ENCODE data around the gene UTP4.

Gene UTP4

GRCh38 chr16:69180011-69180338 is 47.5 kb downstream of the UTP4 start:
- no peak for DNase-seq

- DNase-seq = no peak
Observed at GRCh38 chr16:69182730-69183416, 50.4 kb downstream of the UTP4 start.

DNA sequence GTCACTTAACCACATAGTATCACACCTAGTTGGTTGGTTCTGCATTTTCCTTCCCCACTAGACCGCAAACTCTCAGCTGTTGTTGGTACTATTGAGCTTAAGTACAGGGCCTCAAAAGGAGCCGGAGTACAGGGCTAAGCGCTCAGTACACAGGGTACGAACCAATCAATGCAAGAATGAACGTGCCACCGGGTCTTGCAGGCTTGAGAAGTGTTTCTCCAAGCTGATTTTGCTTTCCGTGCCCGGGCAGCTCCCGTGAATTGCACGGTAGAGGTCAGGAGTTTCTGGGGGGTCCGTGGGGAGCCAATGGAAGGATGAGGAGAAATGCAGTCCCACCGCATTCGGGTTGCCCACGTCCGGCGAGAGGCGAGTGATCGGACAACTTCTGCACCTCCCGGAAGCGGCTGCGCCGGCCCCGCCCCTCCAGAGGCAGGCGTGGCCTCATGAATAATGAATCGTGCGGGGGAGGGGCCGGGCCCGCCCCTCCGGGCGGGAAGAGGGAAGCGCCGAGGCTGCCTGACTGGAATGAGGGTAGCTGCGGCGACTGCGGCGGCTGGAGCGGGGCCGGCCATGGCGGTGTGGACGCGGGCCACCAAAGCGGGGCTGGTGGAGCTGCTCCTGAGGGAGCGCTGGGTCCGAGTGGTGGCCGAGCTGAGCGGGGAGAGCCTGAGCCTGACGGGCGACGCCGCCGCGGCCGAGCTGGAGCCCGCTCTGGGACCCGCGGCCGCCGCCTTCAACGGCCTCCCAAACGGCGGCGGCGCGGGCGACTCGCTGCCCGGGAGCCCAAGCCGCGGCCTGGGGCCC is 54.4 kb downstream of the UTP4 start, which contains the start of gene SNTB2:
Gene SNTB2, plus strand, starts transcription at position 523 of the 804 bp plus-strand sequence. Its CDS starts 3 bp downstream, at position 526.
- peak; percentile 53 to 91 for DNase-seq

DNA sequence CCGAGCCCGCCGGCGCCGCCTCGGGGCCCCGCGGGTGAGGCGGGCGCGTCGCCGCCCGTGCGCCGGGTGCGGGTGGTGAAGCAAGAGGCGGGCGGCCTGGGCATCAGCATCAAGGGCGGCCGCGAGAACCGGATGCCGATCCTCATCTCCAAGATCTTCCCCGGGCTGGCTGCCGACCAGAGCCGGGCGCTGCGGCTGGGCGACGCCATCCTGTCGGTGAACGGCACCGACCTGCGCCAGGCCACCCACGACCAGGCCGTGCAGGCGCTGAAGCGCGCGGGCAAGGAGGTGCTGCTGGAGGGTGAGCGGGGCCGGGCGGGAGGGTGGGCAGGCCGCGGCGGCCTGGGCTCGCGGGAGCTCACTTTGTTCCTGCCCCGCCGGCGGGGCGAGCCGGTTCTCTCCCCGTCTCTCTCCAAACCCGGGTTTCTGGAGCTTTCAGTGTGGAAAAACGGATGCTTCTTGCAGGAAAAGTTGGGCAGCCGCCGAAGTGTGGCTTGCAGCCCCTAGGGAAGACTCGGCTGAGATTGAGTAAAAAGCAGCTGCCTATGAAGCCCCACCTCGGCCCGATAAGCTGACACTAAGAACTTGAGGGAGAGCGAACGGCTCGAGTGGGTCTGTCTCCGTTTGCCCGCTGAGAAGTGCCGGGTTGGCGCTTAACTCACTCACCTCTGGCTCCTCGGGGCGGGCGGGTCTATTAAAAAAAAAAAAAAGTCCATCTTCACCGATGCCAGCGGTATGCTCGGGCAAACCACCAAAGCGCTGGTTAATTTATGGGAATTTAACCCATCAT is 55.2 kb downstream of the UTP4 start:
- DNase-seq = peak; percentile 40 to 69

DNA sequence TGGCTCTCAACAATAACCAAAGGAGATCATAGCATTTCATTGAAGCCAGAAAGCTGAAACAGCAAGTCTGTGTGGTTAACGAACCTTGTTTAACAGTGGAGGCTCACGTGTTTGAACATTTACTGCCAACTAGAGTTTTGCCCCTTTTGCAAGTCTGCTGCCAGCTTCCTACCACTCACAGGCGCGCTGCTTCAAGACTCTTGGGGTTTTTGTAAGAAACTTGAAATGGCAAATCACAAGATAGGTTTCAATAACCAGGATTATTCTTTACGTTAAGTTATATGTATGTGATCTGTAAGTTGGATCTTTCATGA is 55.7 kb downstream of the UTP4 start:
- DNase-seq = peak in 1 of 2 experiments; percentile 25

GRCh38 chr16:69188716-69189115 is 56.3 kb downstream of the UTP4 start:
- DNase-seq = no peak

DNA sequence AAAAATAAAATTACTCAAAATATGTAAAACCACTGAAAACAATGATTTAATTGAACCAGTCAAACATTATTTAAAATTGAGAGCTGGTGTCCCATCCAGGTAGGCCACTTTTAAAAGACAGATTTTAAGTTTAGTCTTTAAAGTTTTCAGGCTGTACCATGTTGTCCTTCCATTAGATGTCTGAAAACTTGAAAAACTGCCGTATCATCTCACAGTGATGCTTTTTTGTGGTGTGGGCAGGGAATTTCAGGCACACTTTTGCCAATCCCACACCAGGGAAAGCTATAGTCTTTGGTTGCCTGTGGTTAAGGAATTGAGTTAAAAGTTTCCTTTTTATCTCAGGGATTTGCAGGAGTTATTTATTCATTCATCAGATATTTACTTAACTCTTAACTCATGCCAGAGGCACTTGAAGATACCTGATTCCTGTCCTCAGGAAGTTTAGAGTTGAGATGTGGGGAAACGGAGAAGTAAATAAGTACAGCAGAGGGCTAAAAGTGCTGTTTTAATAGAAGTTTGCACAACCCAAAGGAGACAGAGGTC is 57.7 kb downstream of the UTP4 start:
- no peak for DNase-seq

GRCh38 chr16:69190598-69190997 is 58.1 kb downstream of the UTP4 start:
- no peak for DNase-seq

DNA sequence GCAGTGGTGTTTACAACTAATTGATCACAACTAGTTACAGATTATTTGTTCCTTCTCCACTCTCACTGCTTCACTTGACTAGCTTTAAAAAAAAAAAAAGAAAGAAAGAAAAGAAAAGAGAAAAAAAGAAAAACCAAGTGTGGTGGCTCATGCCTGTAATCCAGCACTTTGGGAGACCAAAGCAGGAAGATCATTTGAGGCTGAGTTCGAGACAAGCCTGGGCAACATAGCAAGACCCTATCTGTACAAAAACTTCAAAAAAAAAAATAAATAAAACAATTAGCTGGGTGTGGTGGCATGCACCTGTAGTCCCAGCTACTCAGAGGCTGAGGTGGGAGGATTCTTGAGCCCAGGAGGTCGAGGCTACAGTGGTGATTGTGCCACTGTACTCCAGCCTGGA is 58.7 kb downstream of the UTP4 start:
- no peak for DNase-seq

DNA sequence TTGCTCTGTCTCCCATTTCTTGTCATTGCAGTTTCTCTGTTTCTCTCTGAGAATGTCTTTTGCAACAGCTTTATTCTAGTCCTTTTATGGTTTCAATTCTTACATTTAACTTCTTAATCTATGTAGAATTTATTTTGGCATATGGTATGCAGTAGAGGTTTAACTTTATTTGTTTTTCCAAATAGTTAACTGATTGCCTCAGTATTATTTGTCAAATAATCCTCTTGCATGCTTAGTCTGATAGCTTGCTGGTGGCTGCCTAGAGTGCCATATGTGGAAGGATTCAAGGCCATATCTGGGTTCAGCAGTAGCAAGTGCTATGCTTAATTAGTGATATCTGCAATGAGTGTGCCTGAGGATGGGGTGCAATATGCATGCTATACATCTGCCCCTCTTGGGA is 61.4 kb downstream of the UTP4 start:
- DNase-seq = no peak

GRCh38 chr16:69194488-69194887 is 62.0 kb downstream of the UTP4 start:
- DNase-seq = no peak

GRCh38 chr16:69195369-69196029 is 63.0 kb downstream of the UTP4 start:
- DNase-seq = no peak

DNA sequence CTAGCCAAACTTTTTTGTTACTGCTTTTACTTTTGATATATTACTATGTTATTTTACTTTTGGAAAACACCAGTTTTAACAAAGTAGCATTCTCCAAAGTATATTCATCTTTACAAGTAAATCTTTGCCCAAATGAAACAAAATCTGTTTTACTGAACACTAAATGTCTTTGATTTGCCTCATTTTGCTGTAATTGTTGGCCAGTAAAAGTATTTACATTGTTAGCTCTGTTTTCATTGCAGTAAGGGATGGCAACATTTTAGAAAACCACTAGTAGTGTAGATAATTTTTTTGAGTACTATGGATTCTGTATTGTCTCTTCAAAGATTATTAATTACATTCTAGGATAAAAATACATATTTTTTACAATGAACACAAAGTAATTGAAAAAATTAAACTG is 65.1 kb downstream of the UTP4 start:
- no peak for DNase-seq

DNA sequence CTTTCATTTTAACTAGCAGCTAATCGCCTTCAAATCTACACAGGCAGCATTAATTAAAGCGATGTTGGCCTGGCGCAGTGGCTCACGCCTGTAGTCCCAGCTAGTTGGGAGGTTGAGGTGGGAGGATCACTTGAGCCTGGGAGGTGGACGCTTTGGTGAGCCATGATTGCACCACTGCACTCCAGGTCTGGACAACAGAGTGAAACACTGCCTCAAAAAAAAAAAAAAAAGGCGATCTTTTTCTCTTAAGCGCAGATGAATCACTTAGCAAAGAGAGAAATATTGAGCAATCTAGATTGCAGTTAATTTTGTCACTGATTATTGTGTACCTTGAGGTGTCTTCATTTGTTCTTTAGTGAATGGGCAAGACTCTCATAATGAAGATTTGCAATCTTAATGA is 66.9 kb downstream of the UTP4 start:
- DNase-seq = no peak

DNA sequence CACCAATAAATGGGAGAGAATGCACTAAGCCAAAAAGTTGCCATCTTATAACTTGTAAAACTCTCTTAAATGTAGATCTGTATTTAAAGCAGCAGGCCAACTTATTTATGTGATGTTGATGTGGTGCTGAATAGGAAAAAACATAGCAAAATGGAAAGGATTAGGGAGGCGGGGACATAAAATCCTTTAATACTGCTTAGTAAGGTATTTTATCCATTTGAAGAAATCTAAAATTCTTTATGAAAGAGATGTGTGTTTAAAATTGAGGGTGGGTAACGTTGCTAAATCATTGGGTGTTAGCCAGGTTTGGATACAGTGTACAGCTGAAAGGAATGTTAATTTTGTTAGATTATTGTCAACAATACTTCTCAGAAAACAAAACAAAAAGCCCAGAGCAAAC is 68.8 kb downstream of the UTP4 start:
- DNase-seq = no peak

- DNase-seq = no peak
Observed at GRCh38 chr16:69201787-69202186, 69.3 kb downstream of the UTP4 start.

DNA sequence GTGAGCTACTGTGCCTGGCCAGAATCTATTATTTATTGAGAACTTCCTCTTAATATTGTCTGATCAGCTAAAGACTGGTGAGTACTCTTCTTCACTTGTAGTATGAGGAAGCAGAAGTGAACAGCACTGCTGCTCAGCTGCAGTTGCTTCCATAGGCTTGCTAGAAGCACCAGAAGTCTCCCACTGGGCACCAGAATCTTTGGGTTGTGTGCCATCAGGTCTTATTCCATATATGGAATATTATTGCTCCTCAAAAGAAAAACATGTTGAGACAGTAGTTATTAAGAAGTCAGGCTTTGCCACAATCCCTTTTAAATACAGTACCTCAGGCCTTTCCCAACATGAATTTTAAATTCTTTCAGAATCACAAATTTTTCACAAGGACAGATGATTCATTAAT is 71.7 kb downstream of the UTP4 start:
- no peak for DNase-seq

DNA sequence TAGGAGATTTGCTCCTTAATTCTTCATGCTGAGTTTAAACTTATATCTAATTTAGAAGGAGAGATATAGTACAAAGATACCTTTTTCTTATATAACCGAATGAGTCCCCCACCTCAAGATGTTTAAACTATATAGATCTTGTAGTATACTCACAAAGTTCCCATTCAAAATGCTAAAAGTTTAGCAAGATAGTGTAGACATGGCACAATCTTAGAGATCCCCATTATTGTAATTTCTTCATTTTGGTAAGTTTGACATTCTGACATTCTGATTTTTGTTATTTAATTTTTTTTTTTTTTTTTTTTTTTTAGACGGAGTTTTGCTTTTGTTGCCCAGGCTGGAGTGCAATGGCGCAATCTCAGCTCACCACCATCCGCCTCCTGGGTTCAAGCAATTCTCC is 77.3 kb downstream of the UTP4 start:
- no peak for DNase-seq

DNA sequence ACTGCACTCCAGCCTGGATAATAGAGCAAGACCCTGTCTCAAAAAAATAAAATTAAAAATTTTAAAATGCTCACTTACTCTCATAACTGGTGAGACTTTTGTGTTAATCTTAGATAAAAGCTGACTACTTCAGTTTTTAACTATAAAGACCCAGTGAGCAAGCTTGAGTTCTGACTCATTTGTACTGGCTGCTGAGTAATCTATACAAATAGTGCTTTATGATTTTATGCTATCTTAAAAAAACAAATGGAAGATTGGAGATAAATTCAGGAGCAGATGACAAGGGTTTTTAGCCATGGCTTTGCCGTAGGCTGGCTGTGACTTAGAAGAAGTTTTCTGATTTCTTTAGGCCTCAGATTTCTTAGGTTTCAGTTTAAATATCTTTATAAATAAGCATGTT is 85.0 kb downstream of the UTP4 start:
- DNase-seq = no peak

All from NCI-H526 (cell line).